Endothelial cell of umbilical vein (primary cell): ENCODE measurements around the gene LRP1B.

Source experiments
- CTCF ChIP-seq, 2 donors: IDR thresholded peaks; 1 replicate in 1 of 2; 2 replicates in 1 of 2; pipeline ENCODE4 v1.5.1; 2011; ENCODE audit warnings: low read length in 2 of 2, mild to moderate bottlenecking in 2 of 2, moderate library complexity in 2 of 2, control low read depth in 1 of 2, inconsistent platforms in 1 of 2, low read depth in 1 of 2; ENCODE audit not compliant: insufficient read depth in 1 of 2; ENCODE audit errors: extremely low read depth in 1 of 2
- EZH2 ChIP-seq: IDR thresholded peaks from 2 replicates; pipeline ENCODE4 v1.6.1; 2012; ENCODE audit warnings: borderline replicate concordance, low read depth, mild to moderate bottlenecking, moderate library complexity, low read length, inconsistent platforms; ENCODE audit not compliant: severe bottlenecking
- MYC ChIP-seq: IDR thresholded peaks from one replicate; pipeline ENCODE4 v1.6.1; 2011; ENCODE audit warnings: mild to moderate bottlenecking, low read depth, low read length
- POLR2A ChIP-seq: IDR thresholded peaks from 2 replicates; pipeline ENCODE4 v1.6.1; 2012; ENCODE audit warnings: low read depth, mild to moderate bottlenecking, control low read depth, low read length
- TF ChIP-seq, protein P1 (sequence below): IDR thresholded peaks from 2 replicates; pipeline ENCODE4 v1.6.1; 2011; ENCODE audit not compliant: insufficient read depth, insufficient read length

GRCh38 chr2:141259683-141260082, 871.1 kb downstream of the LRP1B start:
- TF ChIP-seq POLR2A (no peak), CTCF (IDR thresholded peaks at IDR 0.05; ENCODE audit: extremely low read depth in 1 of 2, insufficient read depth in 1 of 2, low read depth in 1 of 2, low read length in 2 of 2) (no peak), EZH2 (no peak), MYC (no peak)
- TF ChIP-seq, protein P1, sequence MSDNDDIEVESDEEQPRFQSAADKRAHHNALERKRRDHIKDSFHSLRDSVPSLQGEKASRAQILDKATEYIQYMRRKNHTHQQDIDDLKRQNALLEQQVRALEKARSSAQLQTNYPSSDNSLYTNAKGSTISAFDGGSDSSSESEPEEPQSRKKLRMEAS = no peak
